ENCODE data around the gene GASK1B.

Gene GASK1B

GRCh38 chr4:158201322-158201721, 28.5 kb upstream of the GASK1B start:
- DNase-seq (ENCODE audit: low read depth) = no peak
- no peak overlapping the region for H3K4me3 ChIP-seq (ENCODE audit: control insufficient read depth, low read depth, low read length)
- TF ChIP-seq CTCF (IDR thresholded peaks at IDR 0.05; ENCODE audit: control insufficient read depth, insufficient read depth, low read depth, low read length, missing control alignments) = no peak

- TF ChIP-seq CTCF (IDR thresholded peaks at IDR 0.05; ENCODE audit: control insufficient read depth, insufficient read depth, low read depth, low read length, missing control alignments) = no peak
- DNase-seq (ENCODE audit: low read depth) = no peak
- H3K4me3 ChIP-seq (ENCODE audit: control insufficient read depth, low read depth, low read length) = no peak overlapping the region
These were observed 27.4 kb upstream of the GASK1B start for GRCh38 chr4:158200214-158200613.

- H3K4me3 ChIP-seq (ENCODE audit: control insufficient read depth, low read depth, low read length) = no peak overlapping the region
- TF ChIP-seq CTCF (IDR thresholded peaks at IDR 0.05; ENCODE audit: control insufficient read depth, insufficient read depth, low read depth, low read length, missing control alignments) = no peak
- no peak for DNase-seq (ENCODE audit: low read depth)
These were observed 24.5 kb upstream of the GASK1B start for GRCh38 chr4:158197194-158197776.

GRCh38 chr4:158195297-158195696, 22.5 kb upstream of the GASK1B start:
- no peak overlapping the region for H3K4me3 ChIP-seq (ENCODE audit: control insufficient read depth, low read depth, low read length)
- no peak for TF ChIP-seq CTCF (IDR thresholded peaks at IDR 0.05; ENCODE audit: control insufficient read depth, insufficient read depth, low read depth, low read length, missing control alignments)
- no peak for DNase-seq (ENCODE audit: low read depth)

- DNase-seq (ENCODE audit: low read depth) = no peak
- peak; percentile 47 for TF ChIP-seq CTCF (IDR thresholded peaks at IDR 0.05; ENCODE audit: control insufficient read depth, insufficient read depth, low read depth, low read length, missing control alignments)
These were observed 20.4 kb upstream of the GASK1B start for GRCh38 chr4:158193171-158193749.

GRCh38 chr4:158192439-158193158, 19.8 kb upstream of the GASK1B start:
- TF ChIP-seq CTCF (IDR thresholded peaks at IDR 0.05; ENCODE audit: control insufficient read depth, insufficient read depth, low read depth, low read length, missing control alignments) = no peak
- H3K4me3 ChIP-seq (ENCODE audit: control insufficient read depth, low read depth, low read length) = no peak overlapping the region
- DNase-seq (ENCODE audit: low read depth) = no peak

More at GRCh38 chr4:158193171-158193749, 20.4 kb upstream of the GASK1B start:
- H3K4me3 ChIP-seq (ENCODE audit: control insufficient read depth, low read depth, low read length) = no peak overlapping the region

Data from AG09309 (cell line).